Activated CD4-positive, alpha-beta T cell treated with anti-CD3 and anti-CD28 coated beads for 1 hour (primary cell): ENCODE measurements around the gene FBXL19.
A peak's percentile ranks its signal among the peaks of the same experiment; 100 is the strongest.
"Not testable (repeated sequence)": the region's sequence is repeated elsewhere in the genome, so short reads cannot be mapped to it uniquely, and the experiment has no call there.

Experiments
- DNase-seq: peaks from one replicate; pipeline ENCODE4 v3.0.0-alpha.2; 2020

Gene FBXL19

DNA sequence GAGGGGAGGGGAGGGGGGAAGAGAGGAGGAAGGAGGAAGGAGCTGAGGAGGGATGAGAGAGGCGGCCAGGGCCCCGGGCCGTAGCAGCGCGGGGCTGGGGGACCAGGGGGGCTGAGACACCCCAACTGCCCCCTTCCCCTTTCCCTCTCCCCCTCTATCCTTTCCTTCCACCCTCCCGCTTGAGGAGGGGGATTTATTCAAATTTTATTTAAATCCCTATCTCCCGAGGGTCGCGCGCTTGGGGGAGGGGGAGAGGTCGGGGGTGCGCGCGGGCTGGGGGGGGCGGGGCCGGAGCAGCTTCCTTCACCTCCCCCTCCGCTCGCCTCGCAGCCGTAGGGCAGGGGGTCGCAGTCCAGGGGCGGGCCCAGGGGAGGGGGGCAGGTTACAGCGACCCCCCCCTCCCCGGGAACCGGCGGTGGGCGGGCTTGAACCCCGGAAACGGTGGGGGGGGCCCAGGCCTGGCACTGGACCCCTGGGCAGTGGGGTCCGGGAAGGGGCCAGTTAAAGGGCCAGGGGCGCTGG, at the start of gene FBXL19:
Gene FBXL19, plus strand, starts transcription at position 19 of the 522 bp plus-strand sequence. CDS start 2,183 bp downstream, outside the sequence.
- no peak for DNase-seq

DNA sequence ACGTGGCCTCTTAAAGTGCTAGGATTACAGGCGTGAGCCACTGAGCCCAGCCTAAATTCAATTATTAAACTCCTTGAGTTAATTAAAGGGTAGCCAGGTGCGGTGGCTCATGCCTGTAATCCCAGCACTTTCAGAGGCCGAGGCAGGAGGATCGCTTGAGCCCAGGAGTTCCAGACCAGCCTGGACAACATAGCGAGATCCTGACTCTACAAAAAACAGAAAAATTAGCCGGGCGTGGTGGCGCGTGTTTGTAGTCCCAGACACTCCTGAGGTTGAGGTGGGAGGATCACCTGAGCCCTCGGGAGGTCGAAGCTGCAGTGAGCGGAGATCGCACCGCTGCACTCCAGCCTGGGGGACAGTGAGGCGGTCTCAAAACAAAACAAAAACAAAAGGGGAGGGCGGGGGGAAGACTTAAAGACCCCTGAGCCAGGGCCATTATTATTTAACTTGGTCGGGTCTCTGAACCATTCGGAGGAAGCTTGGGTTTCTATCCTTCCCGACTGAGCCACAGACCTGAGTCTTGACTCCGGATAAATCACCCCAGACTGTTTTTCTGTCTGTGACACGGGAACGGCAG, 49.0 kb upstream of the FBXL19 start:
- no peak for DNase-seq

DNA sequence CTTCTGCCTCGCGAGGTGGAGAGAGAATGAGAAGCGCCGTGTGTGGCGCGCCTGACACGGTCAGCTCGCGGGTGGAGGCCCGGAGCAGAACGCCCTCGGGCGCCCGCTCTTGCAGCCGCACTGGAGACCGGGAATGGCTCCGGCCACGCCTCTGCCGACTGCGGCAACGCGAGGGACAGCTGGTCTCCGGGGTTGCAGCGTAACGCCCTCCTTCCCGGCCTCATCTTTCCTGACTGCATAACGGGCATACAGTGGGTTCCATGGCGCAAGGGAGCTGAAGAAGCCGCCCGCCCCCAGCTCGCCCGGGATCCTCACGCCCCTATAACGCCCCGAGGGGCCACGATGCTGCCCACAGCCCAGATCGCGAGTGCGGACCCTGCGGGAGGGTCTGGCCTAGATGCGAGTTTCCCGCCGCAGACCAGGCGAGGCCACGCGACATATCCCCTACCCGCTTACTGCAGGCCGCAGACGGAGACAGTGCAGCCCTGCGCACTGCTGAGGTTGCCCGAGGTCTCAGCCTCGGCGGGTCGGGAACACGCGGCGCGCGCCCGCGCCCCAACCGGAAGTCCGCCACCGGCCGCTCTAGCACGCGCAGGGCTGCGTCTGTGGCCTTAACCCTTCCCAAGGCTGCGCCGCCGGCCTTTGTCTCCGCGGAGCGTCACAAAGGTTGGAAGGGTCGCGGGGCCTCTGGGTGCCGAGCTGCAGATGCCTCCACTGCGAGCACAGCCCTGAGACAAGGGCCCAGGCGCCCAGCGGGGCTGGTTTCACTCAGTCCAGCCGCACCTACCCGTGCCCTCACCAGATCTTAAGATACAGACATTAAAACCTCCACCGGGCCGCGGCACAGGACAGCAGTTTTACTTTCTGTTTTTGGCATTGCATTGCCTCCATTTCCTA, 48.3 kb upstream of the FBXL19 start:
- peak; percentile 86 for DNase-seq

GRCh38 chr16:30875871-30876801, 47.2 kb upstream of the FBXL19 start:
- no peak for DNase-seq

DNA sequence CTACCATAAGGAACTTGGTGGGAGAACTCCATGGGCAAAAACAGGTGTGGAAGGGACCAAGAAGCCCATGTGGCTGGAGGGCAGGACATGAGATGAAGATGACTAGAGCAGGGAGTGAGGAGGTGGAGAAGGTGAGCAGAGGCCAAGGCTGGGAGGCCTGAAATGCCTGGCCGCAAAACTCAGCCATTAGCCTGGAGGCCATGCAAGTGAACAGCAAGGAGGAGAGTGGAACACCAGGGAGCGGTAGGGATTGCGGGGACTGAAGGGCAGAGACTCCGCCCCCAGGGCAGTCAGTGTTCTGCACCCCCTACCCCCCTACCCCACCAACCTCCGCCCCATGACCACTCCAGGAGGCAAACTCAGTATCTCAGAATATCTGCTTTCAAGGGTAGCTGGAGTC, 46.5 kb upstream of the FBXL19 start:
- no peak for DNase-seq

DNA sequence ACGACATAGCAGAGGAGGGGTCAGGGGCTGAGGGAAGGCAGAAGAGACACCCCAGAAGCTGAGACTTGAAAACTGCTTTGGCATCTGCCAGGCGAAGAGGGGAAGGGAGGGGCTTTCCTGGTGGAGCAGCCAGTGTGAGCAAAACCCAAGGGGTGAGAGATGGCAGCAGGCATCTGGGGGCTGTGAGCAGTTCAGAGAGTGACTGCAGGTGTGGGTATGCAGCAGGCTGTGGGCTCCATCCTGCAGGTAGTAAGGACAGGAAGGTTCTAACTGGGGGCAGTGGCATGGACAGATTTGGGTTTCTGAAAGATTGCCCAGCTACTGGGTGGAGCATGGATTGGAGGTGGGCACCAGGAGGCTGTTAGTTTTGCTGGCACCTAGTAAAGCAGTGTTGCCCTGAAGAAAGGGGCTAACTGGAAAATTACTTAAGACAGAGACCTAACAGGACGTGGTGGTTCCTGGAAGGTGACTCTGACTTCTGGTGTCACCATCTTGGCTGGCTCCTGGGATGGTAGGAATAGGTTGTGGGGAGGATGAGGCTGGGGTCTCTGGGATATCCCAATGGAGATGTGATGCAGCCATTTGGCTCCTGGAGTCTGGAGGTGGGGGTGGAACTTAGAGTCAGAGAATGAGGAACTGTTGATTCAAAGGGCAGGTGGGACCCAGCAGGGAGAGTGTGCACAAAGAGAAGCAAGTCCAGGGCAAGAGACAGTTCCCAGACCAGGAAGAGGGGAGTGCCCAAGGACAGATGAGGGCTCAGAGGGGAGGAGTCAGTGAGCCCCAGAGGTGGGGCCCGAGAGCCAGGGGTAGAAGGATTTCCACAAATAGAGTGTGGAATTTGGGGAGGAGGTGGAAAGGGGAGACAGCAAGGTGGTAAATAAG, 40.7 kb upstream of the FBXL19 start:
- no peak for DNase-seq

- DNase-seq, result no peak
Measured at GRCh38 chr16:30884760-30885159, 38.6 kb upstream of the FBXL19 start.

- DNase-seq, result no peak
Measured at GRCh38 chr16:30885196-30885595, 38.2 kb upstream of the FBXL19 start.

- DNase-seq, result no peak
Measured at GRCh38 chr16:30886145-30886544, 37.2 kb upstream of the FBXL19 start.

GRCh38 chr16:30887927-30888326, 35.4 kb upstream of the FBXL19 start:
- no peak for DNase-seq

DNA sequence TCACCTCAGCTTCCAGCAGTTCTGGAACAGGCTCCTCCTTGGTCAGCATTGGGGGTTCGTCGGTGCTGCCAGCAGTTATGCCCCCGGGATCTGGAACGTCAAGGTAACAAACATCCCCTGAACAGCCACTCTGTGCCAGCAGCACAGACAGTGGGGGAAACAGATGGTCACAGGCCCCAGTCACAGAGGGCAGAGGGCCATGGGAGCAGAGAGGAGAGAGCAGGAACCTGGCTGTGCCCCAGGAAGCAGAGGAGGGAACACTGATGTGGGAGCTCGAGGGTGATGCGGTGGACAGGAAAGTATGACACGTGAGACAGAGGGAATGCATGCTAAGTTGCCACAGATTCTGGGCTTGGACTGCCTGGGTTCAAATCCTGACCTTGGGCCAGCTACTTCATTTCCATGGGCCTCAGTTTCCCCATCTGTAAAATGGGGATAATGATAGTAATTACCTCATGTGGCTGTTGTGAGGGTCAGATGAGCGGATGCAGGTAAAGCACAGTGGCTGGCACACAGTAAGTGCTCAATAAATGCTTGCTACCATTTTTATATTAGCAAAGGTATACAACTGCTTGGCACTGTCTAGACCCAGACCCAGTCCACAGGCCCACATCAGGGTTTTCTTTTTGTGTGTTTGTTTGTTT, 34.4 kb upstream of the FBXL19 start:
- no peak for DNase-seq

DNA sequence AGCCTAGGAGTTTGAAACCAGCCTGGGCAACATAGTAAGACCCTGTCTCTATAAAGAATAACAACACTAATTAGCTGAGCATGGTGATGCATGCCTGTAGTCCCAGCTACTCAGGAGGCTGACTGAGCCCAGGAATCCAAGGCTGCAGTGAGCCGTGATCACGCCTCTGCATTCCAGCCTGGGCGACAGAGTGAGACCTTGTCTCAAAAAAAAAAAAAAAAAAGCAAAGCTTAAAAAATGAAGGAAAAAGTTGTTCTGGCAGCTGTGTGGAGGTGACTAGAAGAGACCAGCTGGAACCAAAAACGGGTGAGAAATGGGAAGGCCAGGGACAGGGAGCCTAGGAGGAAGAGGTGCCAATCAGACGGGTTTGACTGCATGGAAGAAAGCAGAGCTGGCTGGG, 33.7 kb upstream of the FBXL19 start:
- no peak for DNase-seq

GRCh38 chr16:30891043-30891823, 32.1 kb upstream of the FBXL19 start:
- DNase-seq, result not testable (repeated sequence)

DNA sequence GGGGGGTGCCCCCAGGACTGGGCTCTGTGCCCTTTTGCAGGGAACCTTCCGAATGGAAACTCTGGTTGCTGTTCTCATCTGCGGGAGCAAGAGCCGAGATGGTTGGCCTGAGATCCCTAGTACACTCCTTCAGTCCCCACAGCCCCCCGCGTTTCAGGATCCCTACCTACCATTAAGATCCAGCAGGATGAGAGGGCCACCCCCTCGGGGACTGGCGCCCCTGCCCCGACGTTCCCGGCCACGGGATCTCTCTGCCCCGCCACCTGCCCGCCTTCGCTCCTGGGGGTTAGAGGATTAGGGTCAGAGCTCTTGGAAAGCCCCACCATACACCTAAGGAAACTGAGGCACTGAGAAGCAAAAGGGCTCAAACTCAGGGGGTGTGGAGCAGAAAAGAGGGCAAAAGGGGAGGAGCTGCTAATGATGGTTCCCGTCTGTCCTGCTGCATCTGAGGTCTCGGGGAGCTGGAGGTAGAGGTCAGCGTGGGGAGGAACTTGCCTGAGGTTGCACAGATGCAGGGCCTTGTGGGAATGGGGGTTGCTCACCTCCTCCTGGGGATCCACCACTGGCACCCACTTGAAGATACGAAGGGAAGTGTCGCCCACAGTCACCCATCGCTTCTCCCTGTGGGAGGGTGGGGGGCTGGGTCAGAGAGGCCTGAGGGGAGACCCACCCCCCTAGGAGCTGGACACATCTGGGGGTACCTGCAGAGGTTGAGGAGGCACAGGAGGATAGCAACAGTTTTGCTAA, 30.5 kb upstream of the FBXL19 start:
- no peak for DNase-seq

GRCh38 chr16:30893417-30893743, 30.0 kb upstream of the FBXL19 start:
- DNase-seq, result no peak

DNA sequence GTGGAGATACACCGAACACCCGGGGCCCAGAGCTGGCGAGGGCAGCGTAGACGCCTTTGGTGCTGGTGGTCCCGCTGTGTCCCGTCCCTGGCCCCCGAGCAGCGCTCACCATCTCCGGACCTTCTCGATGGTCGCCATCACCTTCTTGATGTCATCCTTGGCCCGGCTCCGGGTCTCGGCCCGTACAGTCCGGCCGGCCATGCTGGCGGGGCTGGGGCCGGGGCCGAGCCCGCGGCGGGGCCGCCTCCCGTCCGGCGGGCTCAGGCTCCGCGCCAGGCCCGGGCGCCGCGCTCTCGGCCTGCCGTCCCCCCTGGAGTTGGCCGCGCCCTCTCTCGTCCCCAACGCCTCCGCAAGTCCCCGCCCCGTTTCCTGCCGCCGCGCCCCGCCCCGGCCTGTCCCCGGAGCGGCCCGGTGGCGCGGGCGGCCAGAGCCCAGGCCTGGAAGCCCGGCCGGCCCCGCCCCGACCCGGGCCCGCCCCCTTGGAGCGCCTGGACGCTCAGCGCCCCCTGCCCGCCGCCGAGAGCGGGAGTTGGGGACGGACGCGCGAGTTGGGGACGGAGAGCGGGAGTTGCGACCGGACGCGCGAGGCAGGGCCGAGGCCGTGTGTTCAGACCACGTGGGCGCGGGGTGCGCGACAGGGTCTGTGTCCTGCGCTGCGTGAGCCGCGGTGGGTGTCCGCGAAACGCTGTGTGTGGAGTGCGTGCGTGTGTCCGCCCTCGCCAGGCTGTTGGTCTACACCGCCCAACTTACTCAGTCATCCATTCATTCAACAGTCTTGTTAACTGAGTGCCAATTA, 29.4 kb upstream of the FBXL19 start, which contains the start of gene BCL7C:
Gene BCL7C, minus strand, starts transcription at position 334 of the 796 bp plus-strand sequence. Its CDS starts 133 bp downstream, at position 201.
- peak; percentile 62 for DNase-seq

GRCh38 chr16:30894540-30895368, 28.6 kb upstream of the FBXL19 start:
- DNase-seq, result no peak
